OCI-LY3 (cell line): ENCODE measurements around the gene HS6ST1.

Experiments
- EZH2phosphoT487 ChIP-seq: fragments of 200-600 bp; shearing (Covaris generic); IDR thresholded peaks from 2 replicates; pipeline ENCODE4 v1.6.1; 2018; ENCODE audit warnings: antibody characterized with exemption, mixed run types, low read depth
- TF ChIP-seq, protein P1 (sequence below): fragments of 200-600, 300-600 bp; sonication (generic); IDR thresholded peaks from 2 replicates; pipeline ENCODE4 v1.5.1; 2014; ENCODE audit warnings: antibody characterized with exemption, low read length, low read depth

DNA sequence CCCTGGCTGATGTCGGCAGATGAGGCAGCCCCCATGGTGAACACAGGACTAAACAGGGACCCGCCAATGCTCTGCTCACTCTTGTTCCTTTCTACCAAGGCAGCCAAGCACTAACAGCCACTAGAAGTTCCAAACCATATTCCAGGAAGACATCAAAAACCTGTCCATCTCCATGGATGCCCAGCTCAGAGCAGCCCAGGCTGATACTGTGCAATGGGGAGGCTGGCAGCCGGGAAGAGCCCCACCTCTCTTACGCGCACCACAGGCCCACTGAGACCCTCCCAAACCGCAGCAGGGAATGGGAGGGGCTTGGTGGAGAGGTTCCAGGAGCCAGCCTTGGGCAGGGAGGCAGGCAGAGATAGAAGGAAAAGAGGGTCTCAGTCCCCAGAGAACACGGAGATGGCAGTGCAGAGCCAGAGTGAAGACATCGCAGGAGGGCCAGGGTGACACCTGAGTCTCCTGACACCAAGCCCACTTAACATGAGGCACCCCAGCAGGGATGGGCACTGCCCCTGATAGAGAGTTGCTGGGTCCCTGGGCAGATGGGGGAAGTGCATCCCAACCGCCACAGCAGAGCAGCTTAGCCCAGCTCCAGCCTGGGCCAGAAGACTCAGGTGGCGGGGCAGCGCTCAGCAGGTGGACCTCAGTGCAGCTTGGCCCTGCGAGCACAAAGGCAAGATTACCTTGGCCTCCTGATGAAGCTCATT, 3.4 kb downstream of the HS6ST1 start:
- TF ChIP-seq, protein P1, sequence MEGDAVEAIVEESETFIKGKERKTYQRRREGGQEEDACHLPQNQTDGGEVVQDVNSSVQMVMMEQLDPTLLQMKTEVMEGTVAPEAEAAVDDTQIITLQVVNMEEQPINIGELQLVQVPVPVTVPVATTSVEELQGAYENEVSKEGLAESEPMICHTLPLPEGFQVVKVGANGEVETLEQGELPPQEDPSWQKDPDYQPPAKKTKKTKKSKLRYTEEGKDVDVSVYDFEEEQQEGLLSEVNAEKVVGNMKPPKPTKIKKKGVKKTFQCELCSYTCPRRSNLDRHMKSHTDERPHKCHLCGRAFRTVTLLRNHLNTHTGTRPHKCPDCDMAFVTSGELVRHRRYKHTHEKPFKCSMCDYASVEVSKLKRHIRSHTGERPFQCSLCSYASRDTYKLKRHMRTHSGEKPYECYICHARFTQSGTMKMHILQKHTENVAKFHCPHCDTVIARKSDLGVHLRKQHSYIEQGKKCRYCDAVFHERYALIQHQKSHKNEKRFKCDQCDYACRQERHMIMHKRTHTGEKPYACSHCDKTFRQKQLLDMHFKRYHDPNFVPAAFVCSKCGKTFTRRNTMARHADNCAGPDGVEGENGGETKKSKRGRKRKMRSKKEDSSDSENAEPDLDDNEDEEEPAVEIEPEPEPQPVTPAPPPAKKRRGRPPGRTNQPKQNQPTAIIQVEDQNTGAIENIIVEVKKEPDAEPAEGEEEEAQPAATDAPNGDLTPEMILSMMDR, result no peak
- no peak for TF ChIP-seq EZH2phosphoT487
